GM12873 (cell line): ENCODE measurements around the gene SIVA1.

ENCODE experiments used
- TF ChIP-seq, protein P1 (sequence below): IDR thresholded peaks from 2 replicates; pipeline ENCODE4 v1.5.1; 2012; ENCODE audit warnings: low read depth, mild to moderate bottlenecking, moderate library complexity, low read length, control low read depth; ENCODE audit not compliant: insufficient read depth; ENCODE audit errors: missing control alignments

SIVA1 gene

DNA sequence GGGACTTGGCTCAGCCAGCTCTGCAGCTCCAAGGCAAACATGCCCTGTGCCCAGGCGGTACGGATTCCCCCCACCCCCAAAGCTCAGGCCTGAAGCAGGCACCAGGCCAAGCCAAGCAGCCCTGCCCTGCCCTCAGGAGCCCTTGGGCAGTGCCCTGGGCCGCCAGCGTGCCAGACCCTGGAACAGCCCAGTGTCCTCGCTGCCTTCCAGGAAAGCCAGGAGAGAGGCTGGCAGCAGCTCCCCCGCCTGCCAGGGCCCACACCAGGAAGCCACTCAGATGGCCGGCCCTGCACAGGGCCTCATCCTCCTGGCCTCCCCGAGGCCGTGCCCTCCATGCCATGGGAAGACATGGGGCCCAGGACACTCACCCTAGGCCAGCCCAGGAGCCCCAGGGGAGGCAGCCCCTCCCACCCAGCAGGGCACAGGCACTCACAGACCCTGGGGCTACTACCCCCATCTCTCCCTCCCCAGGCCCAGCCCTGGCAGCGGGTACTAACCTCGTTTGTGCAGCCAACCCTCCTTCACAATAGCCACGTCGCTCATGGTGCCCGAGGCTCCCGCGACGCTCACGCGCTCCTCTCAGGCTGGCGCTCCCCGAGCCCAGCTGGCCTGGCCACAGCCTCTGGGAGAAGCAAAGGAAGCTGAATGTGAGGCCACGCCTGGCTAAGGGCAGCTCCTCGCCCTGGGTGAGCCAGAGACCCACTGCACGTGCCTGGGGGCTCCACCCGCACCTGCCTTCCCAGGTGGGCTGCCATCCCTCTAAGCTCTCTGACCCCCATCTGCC lies 39.3 kb downstream of the SIVA1 start:
- TF ChIP-seq, protein P1, sequence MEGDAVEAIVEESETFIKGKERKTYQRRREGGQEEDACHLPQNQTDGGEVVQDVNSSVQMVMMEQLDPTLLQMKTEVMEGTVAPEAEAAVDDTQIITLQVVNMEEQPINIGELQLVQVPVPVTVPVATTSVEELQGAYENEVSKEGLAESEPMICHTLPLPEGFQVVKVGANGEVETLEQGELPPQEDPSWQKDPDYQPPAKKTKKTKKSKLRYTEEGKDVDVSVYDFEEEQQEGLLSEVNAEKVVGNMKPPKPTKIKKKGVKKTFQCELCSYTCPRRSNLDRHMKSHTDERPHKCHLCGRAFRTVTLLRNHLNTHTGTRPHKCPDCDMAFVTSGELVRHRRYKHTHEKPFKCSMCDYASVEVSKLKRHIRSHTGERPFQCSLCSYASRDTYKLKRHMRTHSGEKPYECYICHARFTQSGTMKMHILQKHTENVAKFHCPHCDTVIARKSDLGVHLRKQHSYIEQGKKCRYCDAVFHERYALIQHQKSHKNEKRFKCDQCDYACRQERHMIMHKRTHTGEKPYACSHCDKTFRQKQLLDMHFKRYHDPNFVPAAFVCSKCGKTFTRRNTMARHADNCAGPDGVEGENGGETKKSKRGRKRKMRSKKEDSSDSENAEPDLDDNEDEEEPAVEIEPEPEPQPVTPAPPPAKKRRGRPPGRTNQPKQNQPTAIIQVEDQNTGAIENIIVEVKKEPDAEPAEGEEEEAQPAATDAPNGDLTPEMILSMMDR = no peak

DNA sequence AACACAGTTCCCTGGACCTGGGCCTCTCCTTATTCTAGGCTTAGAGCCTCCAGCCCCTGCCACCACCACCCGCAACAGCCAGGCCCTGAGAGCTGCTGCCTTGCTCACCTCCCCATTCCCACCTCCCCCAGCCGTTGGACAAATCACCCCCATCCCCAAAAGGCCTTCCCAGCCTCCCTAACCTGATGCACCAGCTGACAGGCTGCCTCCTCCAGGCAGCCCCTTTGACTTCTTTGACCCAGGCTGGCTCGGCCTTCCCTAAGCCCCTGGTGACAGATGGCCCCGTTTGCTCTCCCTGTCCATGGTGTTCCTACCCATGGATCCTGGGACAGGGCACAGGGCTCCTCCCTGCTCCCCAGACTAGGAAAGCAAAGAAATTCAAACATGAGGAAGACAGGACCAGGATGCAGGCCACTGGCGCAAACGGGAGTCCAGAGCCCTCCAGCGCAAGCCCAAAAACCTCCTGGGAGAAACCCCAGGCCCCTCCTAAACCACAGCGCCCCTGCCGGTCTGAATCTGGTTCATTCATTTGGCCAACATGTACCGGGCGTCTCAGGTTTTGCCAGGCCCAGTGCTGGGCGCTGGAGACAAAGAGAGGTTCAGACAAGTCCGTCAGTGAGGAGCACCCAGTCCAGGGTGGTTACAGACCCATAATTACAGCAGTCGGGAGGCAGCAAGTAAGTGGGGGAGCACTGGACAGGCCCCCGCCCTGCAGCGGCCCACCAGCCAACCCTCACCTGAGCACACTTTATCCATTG lies 40.2 kb downstream of the SIVA1 start:
- TF ChIP-seq, protein P1 = no peak

DNA sequence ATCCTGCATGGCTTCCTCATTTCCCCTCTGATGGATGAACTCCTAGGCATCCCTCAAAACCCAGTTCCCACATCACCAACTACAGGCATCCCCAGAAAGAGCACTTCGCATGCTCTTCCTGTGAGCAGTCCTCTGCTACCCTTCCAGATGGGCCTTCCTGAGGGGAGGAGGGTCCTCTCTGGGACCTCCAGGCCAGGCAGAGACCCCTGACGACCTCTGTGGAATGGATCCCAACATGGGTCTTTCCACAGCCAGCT lies 40.7 kb downstream of the SIVA1 start:
- TF ChIP-seq, protein P1 = no peak

DNA sequence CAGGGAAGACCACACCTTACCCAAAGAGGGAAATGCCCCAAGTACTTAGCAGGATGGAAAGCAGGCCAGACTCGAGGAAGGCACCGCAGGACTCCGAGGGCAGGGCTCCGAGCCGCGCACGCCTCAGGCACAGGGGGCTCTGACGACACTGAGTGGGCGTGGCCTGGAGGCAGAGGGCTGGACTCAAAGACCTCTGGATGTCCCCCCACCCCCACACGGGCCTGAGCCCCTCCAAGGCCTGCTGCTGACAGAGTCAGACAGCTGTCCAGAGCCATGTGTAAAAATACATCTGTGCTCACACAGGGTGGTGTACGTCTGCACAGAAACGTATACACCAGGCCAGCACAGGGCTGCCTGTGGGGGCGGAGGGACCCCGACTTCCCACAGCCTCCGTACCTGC lies 41.2 kb downstream of the SIVA1 start:
- TF ChIP-seq, protein P1 = no peak

DNA sequence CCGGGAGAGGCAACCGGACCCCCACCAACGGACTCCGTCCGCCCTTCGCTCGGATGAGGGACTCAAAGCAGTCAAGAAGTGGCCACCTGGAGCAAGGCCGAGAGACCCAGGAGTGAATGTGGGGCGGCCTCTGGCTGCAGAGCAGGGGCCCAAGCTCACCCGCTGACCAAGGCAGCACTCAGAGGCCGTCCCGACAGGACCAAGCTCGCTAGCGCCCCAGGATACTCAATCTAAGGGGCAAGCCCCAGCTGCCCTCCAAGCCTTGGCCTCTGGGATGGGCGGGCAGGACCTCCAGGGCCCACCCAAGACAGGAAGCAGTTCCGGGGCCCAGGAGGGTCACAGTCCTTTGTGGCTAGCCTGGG lies 41.7 kb downstream of the SIVA1 start:
- TF ChIP-seq, protein P1 = no peak

DNA sequence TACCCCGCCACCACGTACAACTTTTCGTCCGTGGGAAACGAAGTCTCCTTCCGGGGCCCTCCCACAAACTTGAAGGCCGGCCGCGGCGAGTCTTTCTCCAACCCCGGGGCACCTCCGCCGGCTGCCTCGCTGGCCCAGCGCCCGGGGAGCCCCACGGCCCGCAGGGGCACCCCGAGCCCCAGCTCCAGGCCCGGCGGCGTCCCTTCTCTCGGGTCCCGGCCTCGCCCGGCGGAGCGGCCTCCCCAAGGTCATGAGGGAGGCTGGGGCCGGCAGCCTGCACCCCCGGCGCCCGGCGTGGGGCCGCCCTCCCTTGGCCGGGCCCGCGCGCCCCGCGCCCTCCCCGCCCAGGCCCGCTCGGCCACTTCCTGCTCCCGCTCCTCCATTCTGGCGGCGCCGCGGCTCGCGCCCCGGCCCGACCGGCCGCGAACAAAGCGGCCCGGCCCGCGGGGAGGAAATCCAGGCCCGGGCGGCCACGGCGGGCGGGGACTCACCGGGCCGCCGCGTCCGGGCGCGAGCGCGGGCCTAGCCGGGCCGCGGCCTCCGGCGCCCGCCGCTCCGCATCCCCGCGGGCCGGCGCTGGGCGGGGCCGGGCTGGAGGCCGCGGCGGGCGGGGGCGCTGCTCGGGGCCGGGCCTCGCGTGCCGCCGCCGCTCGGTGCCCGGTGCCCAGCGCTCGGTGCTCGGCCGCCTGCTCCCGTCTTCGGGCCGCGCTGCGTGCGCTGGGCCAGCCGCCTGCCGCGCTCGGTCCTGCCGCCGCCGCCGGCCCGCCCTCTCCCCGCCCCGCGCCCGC lies 42.2 kb downstream of the SIVA1 start, which contains the start of gene AKT1:
AKT1 (minus strand) TSS at position 756 of the 788 bp plus-strand sequence. CDS start 3,105 bp downstream, outside the sequence.
- TF ChIP-seq, protein P1 = no peak
